Astrocyte (in vitro differentiated cells and primary cell): Measurements from ENCODE around the gene MARCHF6. TPM values are rescaled to one million over a fixed set of nuclear protein-coding genes. Genes with fewer than 3 reads are reported as not detected.

ENCODE experiments used
- DNase-seq: peaks from one replicate; pipeline ENCODE4 v3.0.0-alpha.2; 2010; ENCODE audit warnings: low read depth
- FAIRE-seq: peaks from 2 replicates; lab custom pipeline; 2011; peaks lifted over from hg19 to GRCh38; lab: Jason Lieb, UNC
- H2AFZ ChIP-seq: 2 replicates; pipeline ENCODE4 v1.6.0; 2012; ENCODE audit warnings: low read depth, low read length, inconsistent platforms
- H3K27ac ChIP-seq: 2 replicates; pipeline ENCODE4 v1.5.1; 2011; ENCODE audit warnings: low read depth, low read length, inconsistent platforms
- H3K27me3 ChIP-seq: 2 replicates; pipeline ENCODE4 v1.6.0; 2011; ENCODE audit warnings: low read length, inconsistent platforms; ENCODE audit not compliant: insufficient read depth
- H3K36me3 ChIP-seq: 2 replicates; pipeline ENCODE4 v1.5.1; 2011; ENCODE audit warnings: low read length, inconsistent platforms; ENCODE audit not compliant: insufficient read depth
- H3K4me1 ChIP-seq: 2 replicates; pipeline ENCODE4 v1.5.1; 2011; ENCODE audit warnings: low read length, inconsistent platforms; ENCODE audit not compliant: insufficient read depth
- H3K4me2 ChIP-seq: 2 replicates; pipeline ENCODE4 v1.6.0; 2012; ENCODE audit warnings: low read length, inconsistent platforms
- H3K4me3 ChIP-seq: 2 replicates; pipeline ENCODE4 v1.5.1; 2011; ENCODE audit warnings: low read depth, mild to moderate bottlenecking, low read length, inconsistent platforms; ENCODE audit not compliant: insufficient read depth
- H3K79me2 ChIP-seq: 2 replicates; pipeline ENCODE4 v1.6.0; 2012; ENCODE audit warnings: mild to moderate bottlenecking, low read length, inconsistent platforms; ENCODE audit not compliant: insufficient read depth
- H3K9ac ChIP-seq: 2 replicates; pipeline ENCODE4 v1.6.0; 2012; ENCODE audit warnings: mild to moderate bottlenecking, low read length, inconsistent platforms
- H3K9me3 ChIP-seq: 2 replicates; pipeline ENCODE4 v1.5.1; 2012; ENCODE audit warnings: low read depth, mild to moderate bottlenecking, low read length, inconsistent platforms; ENCODE audit not compliant: insufficient read depth
- H4K20me1 ChIP-seq: 2 replicates; pipeline ENCODE4 v1.6.0; 2012; ENCODE audit warnings: low read length, inconsistent platforms; ENCODE audit not compliant: insufficient read depth
- H3K27ac Mint-ChIP-seq: one replicate; pipeline ENCODE4 v1.8.0; 2021; ENCODE audit warnings: mild to moderate bottlenecking, mixed read lengths; ENCODE audit not compliant: unreplicated experiment
- H3K27me3 Mint-ChIP-seq: one replicate; pipeline ENCODE4 v1.8.0; 2021; ENCODE audit warnings: low read depth, mixed read lengths; ENCODE audit not compliant: unreplicated experiment
- H3K36me3 Mint-ChIP-seq: one replicate; pipeline ENCODE4 v1.8.0; 2021; ENCODE audit warnings: low read depth, mixed read lengths; ENCODE audit not compliant: unreplicated experiment
- H3K4me1 Mint-ChIP-seq: one replicate; pipeline ENCODE4 v1.8.0; 2021; ENCODE audit warnings: low read depth, mixed read lengths; ENCODE audit not compliant: unreplicated experiment
- H3K4me3 Mint-ChIP-seq: one replicate; pipeline ENCODE4 v1.8.0; 2021; ENCODE audit warnings: mild to moderate bottlenecking, moderate library complexity, mixed read lengths; ENCODE audit not compliant: unreplicated experiment
- H3K9me3 Mint-ChIP-seq: one replicate; pipeline ENCODE4 v1.8.0; 2021; ENCODE audit warnings: mild to moderate bottlenecking, mixed read lengths; ENCODE audit not compliant: unreplicated experiment
- CTCF ChIP-seq: IDR thresholded peaks from 2 replicates; pipeline ENCODE4 v1.5.1; 2011; ENCODE audit warnings: low read depth, mild to moderate bottlenecking, inconsistent platforms, low read length, moderate library complexity; ENCODE audit not compliant: insufficient read depth
- EZH2 ChIP-seq: IDR thresholded peaks from 2 replicates; pipeline ENCODE4 v1.6.1; 2012; ENCODE audit warnings: mild to moderate bottlenecking, low read length, inconsistent platforms; ENCODE audit not compliant: insufficient read depth
- total RNA-seq: library from RNA; stranded (reverse); gene quantifications from 2 replicates; pipeline ENCODE4 v1.2.1, GENCODE V29; 2021

MARCHF6 gene
- total RNA-seq, 1 donor from 2014 or later, result 139 TPM

GRCh38 chr5:10330511-10331230, 22.8 kb upstream of the MARCHF6 start:
- Mint-ChIP-seq H3K27ac (no peak overlapping the region), H3K4me1 (peaks cover 2% of the 10 kb centered on the region), H3K4me3 (no peak overlapping the region), H3K27me3 (peaks cover 46% of the 10 kb centered on the region), H3K36me3 (no peaks in the 10 kb centered on the region), H3K9me3 (no peaks in the 10 kb centered on the region)
- TF ChIP-seq CTCF (no peak), EZH2 (no peak)
- no peaks in the 10 kb centered on the region for H3K27me3 ChIP-seq
- no peaks in the 10 kb centered on the region for H3K79me2 ChIP-seq
- H3K9ac ChIP-seq, result no peak overlapping the region
- DNase-seq, result no peak
- no peaks in the 10 kb centered on the region for H3K9me3 ChIP-seq
- H3K4me1 ChIP-seq, result peaks cover 27% of the 10 kb centered on the region
- H3K4me2 ChIP-seq, result peak overlapping the region; percentile 36
- H3K4me3 ChIP-seq, result no peak overlapping the region
- no peaks in the 10 kb centered on the region for H3K36me3 ChIP-seq
- H3K27ac ChIP-seq, result no peak overlapping the region
- FAIRE-seq, result no peak
- H4K20me1 ChIP-seq, result no peaks in the 10 kb centered on the region
- H2AFZ ChIP-seq, result no peak overlapping the region

GRCh38 chr5:10331341-10331796, 22.1 kb upstream of the MARCHF6 start:
- Histone ChIP-seq H3K4me2 (peak overlapping the region; percentile 12), H4K20me1 (no peaks in the 10 kb centered on the region)

More at GRCh38 chr5:10331341-10331796, 22.1 kb upstream of the MARCHF6 start:
- no peaks in the 10 kb centered on the region for H3K9me3 Mint-ChIP-seq
- Histone ChIP-seq H3K4me3 (no peak overlapping the region), H3K9ac (no peak overlapping the region), H3K9me3 (no peaks in the 10 kb centered on the region), H3K27ac (no peak overlapping the region), H3K79me2 (no peaks in the 10 kb centered on the region), H2AFZ (no peak overlapping the region), H3K4me1 (peaks cover 27% of the 10 kb centered on the region), H3K27me3 (no peaks in the 10 kb centered on the region), H3K36me3 (no peaks in the 10 kb centered on the region)
- FAIRE-seq (no peak), DNase-seq (peak; percentile 75)
- H3K4me1 Mint-ChIP-seq, result peaks cover 2% of the 10 kb centered on the region
- TF ChIP-seq EZH2, result no peak
- no peak for TF ChIP-seq CTCF
- H3K27ac Mint-ChIP-seq, result no peak overlapping the region
- no peak overlapping the region for H3K4me3 Mint-ChIP-seq
- H3K27me3 Mint-ChIP-seq, result peaks cover 51% of the 10 kb centered on the region
- H3K36me3 Mint-ChIP-seq, result no peaks in the 10 kb centered on the region
